Measurements from ENCODE around the gene RASA3.
"Not testable (repeated sequence)": the region's sequence is repeated elsewhere in the genome, so short reads cannot be mapped to it uniquely, and the experiment has no call there.

The RASA3 gene

DNA sequence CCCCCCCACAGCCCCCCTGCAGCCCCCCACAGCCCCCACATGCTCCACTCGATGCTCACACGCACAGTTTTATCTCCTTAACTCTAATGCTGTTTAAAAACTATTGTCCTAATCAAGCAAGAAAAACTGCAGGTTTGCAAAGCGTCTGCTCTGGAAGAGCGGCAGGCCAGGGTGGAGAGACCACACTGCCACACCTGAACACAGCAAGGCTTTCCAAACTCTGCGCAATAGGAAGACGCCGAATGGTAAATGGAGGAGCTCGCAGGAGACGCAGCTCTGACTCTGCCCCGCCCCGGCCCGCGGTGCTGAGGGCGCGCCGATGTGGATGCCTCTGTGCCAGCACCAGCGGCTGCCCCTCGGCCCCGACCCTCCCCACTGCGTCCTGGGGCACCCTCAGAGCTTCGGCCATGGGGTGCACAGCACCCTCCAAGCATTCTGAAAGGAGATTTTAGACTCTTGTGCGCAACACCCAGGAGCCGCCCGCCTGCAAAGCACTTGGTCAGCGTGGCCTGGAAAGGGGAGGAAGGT lies 32.4 kb downstream of the RASA3 start:
- DNase-seq = no peak
- no peak overlapping the region for H3K27ac ChIP-seq (ENCODE audit: low read length)
- no peak overlapping the region for H2AFZ ChIP-seq (ENCODE audit: low read depth, low read length)
- no peak overlapping the region for H3K4me3 ChIP-seq (ENCODE audit: low read depth in 1 of 2, low read length in 2 of 2)
- peak; percentile 54 for ATAC-seq (ENCODE audit: insufficient read depth, low read depth)
- TF ChIP-seq, protein P1, sequence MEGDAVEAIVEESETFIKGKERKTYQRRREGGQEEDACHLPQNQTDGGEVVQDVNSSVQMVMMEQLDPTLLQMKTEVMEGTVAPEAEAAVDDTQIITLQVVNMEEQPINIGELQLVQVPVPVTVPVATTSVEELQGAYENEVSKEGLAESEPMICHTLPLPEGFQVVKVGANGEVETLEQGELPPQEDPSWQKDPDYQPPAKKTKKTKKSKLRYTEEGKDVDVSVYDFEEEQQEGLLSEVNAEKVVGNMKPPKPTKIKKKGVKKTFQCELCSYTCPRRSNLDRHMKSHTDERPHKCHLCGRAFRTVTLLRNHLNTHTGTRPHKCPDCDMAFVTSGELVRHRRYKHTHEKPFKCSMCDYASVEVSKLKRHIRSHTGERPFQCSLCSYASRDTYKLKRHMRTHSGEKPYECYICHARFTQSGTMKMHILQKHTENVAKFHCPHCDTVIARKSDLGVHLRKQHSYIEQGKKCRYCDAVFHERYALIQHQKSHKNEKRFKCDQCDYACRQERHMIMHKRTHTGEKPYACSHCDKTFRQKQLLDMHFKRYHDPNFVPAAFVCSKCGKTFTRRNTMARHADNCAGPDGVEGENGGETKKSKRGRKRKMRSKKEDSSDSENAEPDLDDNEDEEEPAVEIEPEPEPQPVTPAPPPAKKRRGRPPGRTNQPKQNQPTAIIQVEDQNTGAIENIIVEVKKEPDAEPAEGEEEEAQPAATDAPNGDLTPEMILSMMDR (IDR thresholded peaks at IDR 0.05; ENCODE audit: borderline replicate concordance, extremely low read depth, low read length, poor library complexity, severe bottlenecking) = no peak
- TF ChIP-seq EZH2 (IDR thresholded peaks at IDR 0.05; ENCODE audit: borderline replicate concordance, low read depth, low read length, severe bottlenecking) = no peak
- peaks cover 78% of the 10 kb centered on the region for H4K20me1 ChIP-seq (ENCODE audit: insufficient read depth, low read length)
- H3K9me3 ChIP-seq (ENCODE audit: insufficient read depth, low read length, severe bottlenecking) = no peaks in the 10 kb centered on the region
- no peak overlapping the region for H3K4me2 ChIP-seq (ENCODE audit: insufficient read depth, low read length)
- H3K79me2 ChIP-seq (ENCODE audit: insufficient read depth, low read length) = peaks cover 69% of the 10 kb centered on the region
- H3K4me1 ChIP-seq (ENCODE audit: insufficient read depth, low read length) = no peaks in the 10 kb centered on the region
- no peaks in the 10 kb centered on the region for H3K36me3 ChIP-seq (ENCODE audit: insufficient read depth, low read length)
- H3K27me3 ChIP-seq (ENCODE audit: insufficient read depth, low read length, poor library complexity) = no peaks in the 10 kb centered on the region
- no peak overlapping the region for H3K9ac ChIP-seq (ENCODE audit: low read depth, low read length)

GRCh38 chr13:114099191-114099590 lies 33.2 kb downstream of the RASA3 start:
- ATAC-seq (ENCODE audit: insufficient read depth, low read depth) = peak; percentile 48; the same call in 2 of the 3 replicates
- Histone ChIP-seq H2AFZ (ENCODE audit: low read depth, low read length) (no peak overlapping the region), H3K4me2 (ENCODE audit: insufficient read depth, low read length) (no peak overlapping the region), H3K9me3 (ENCODE audit: insufficient read depth, low read length, severe bottlenecking) (peaks cover 2% of the 10 kb centered on the region), H3K9ac (ENCODE audit: low read depth, low read length) (no peak overlapping the region), H3K4me1 (ENCODE audit: insufficient read depth, low read length) (no peaks in the 10 kb centered on the region), H3K27me3 (ENCODE audit: insufficient read depth, low read length, poor library complexity) (no peaks in the 10 kb centered on the region), H3K79me2 (ENCODE audit: insufficient read depth, low read length) (peaks cover 68% of the 10 kb centered on the region), H4K20me1 (ENCODE audit: insufficient read depth, low read length) (peaks cover 70% of the 10 kb centered on the region), H3K27ac (ENCODE audit: low read length) (no peak overlapping the region), H3K4me3 (ENCODE audit: low read depth in 1 of 2, low read length in 2 of 2) (no peak overlapping the region), H3K36me3 (ENCODE audit: insufficient read depth, low read length) (no peaks in the 10 kb centered on the region)
- no peak for TF ChIP-seq EZH2 (IDR thresholded peaks at IDR 0.05; ENCODE audit: borderline replicate concordance, low read depth, low read length, severe bottlenecking)
- TF ChIP-seq, protein P1 (IDR thresholded peaks at IDR 0.05; ENCODE audit: borderline replicate concordance, extremely low read depth, low read length, poor library complexity, severe bottlenecking) = no peak
- DNase-seq = no peak

DNA sequence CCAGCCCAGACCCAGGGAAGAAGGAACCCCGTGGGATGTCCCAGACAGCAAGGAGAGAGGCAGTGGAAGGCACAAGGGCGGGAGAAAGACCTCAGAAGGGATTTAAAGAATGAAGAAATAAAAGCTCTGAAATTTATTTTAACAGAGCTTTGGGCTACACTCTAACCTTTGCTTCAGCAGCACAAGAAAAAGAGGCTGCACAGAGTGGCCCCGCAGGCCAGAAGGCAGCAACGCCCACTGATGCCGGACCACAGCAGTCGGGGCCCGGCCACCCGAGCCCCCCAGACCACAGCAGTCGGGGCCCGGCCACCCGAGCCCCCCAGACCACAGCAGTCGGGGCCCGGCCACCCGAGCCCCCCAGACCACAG lies 33.8 kb downstream of the RASA3 start:
- not testable (repeated sequence) for H3K4me3 ChIP-seq (ENCODE audit: low read depth in 1 of 2, low read length in 2 of 2); H3K9me3 ChIP-seq (ENCODE audit: insufficient read depth, low read length, severe bottlenecking); ATAC-seq (ENCODE audit: insufficient read depth, low read depth); H3K4me1 ChIP-seq (ENCODE audit: insufficient read depth, low read length); H3K27ac ChIP-seq (ENCODE audit: low read length); H3K9ac ChIP-seq (ENCODE audit: low read depth, low read length); DNase-seq; H3K4me2 ChIP-seq (ENCODE audit: insufficient read depth, low read length); H2AFZ ChIP-seq (ENCODE audit: low read depth, low read length); H3K36me3 ChIP-seq (ENCODE audit: insufficient read depth, low read length); H3K27me3 ChIP-seq (ENCODE audit: insufficient read depth, low read length, poor library complexity)
- peaks cover 70% of the 10 kb centered on the region for H4K20me1 ChIP-seq (ENCODE audit: insufficient read depth, low read length)
- peaks cover 70% of the 10 kb centered on the region for H3K79me2 ChIP-seq (ENCODE audit: insufficient read depth, low read length)

DNA sequence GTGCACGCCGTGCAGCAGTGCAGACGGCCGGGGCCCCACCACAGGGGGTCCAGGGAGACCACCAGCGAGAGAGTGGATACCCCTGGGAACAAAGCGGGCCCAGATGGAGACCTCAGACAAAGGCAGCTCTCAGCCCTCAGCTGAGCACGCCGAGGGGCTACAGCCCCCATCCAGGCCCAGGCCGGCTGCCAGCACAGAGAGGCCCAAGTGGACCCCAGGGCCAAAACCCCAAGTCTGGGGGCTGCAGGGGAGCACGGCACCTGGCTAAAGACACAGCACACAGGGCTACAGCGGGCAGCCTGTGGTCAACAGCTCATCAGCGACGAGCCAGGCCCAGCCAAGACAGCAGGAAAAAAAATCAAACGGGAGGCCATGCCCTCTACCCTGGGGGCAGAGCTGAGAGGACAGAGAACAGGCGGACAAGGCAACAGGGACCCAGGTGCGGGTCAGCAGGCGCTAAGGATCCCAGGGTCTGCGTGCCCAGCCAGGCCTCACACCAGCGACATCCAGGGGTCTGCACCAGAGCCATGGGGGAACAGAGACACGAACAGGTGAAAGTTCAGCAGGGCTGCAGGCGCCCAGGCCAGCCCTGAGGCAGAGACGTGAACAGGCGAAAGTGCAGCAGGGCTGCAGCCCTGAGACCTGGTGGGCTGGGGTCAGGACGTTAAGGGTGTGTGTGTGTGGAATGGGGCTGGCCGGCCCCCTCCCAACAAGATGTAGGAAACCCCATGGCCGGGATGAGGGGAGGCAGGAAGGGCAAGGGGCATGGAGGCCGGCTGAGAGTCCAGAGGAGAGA lies 34.3 kb downstream of the RASA3 start:
- H3K9me3 ChIP-seq (ENCODE audit: insufficient read depth, low read length, severe bottlenecking) = peaks cover 3% of the 10 kb centered on the region
- no peaks in the 10 kb centered on the region for H3K4me1 ChIP-seq (ENCODE audit: insufficient read depth, low read length)
- H3K9ac ChIP-seq (ENCODE audit: low read depth, low read length) = no peak overlapping the region
- no peaks in the 10 kb centered on the region for H3K36me3 ChIP-seq (ENCODE audit: insufficient read depth, low read length)
- H2AFZ ChIP-seq (ENCODE audit: low read depth, low read length) = no peak overlapping the region
- H3K4me2 ChIP-seq (ENCODE audit: insufficient read depth, low read length) = no peak overlapping the region
- ATAC-seq (ENCODE audit: insufficient read depth, low read depth) (no peak), DNase-seq (no peak)
- TF ChIP-seq, protein P1 (IDR thresholded peaks at IDR 0.05; ENCODE audit: borderline replicate concordance, extremely low read depth, low read length, poor library complexity, severe bottlenecking) = no peak
- TF ChIP-seq EZH2 (IDR thresholded peaks at IDR 0.05; ENCODE audit: borderline replicate concordance, low read depth, low read length, severe bottlenecking) = no peak
- H3K27ac ChIP-seq (ENCODE audit: low read length) = no peak overlapping the region
- H3K79me2 ChIP-seq (ENCODE audit: insufficient read depth, low read length) = peaks cover 72% of the 10 kb centered on the region
- H3K4me3 ChIP-seq (ENCODE audit: low read depth in 1 of 2, low read length in 2 of 2) = no peak overlapping the region
- no peaks in the 10 kb centered on the region for H3K27me3 ChIP-seq (ENCODE audit: insufficient read depth, low read length, poor library complexity)
- peaks cover 68% of the 10 kb centered on the region for H4K20me1 ChIP-seq (ENCODE audit: insufficient read depth, low read length)

Data from DND-41 (cell line).